Measurements from ENCODE around the gene RNF4.

DNA sequence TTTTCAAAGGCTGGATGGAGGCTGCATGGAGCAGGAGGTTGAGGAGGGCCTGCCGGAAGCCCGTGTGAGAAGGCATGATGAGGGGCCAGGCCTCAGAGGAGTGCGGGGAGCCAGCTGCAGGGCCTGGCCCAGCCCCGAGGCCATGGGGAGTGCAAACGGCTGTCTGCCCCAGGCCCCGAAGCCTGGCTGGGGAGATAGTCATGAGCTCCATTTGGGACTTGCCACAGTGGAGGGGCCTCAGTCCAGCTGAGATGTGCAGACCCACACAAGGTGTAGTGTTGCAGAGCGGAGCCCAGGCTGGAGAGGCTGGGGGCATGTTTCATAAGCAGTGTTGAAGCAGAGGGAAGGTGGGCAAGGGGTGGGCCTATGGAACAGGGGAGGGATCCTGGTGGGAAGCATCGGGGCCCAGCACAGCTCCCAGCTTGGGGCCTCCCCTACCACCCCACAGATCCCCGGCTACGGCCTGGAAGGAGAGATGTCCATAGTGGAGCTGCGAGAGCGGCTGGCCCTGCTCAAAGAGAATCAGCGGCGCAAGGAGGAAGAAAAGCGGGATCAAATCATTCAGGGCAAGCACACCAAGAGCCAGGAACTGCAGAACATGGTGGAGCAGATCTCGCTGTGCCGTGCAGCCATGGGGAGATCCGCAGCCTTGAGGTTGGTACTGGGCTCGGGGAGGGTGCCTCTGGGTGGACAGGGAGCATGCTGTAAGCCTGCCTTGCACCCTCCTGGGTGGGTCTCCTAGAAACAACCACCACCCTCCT is 9.1 kb upstream of the RNF4 start:
- no peak for TF ChIP-seq CTCF (IDR thresholded peaks at IDR 0.05 in 8 of 11, conservative IDR thresholded peaks at IDR 0.05 in 3 of 11)
- TF ChIP-seq POLR2AphosphoS5 (IDR thresholded peaks at IDR 0.05): no peak

All from spleen (tissue), 7 donors.